KMS-11 (cell line): ENCODE measurements around the gene APOBEC3H.

Experiments
- H2AFZ ChIP-seq: fragments of 200-600 bp; sonication (generic); 2 replicates; pipeline ENCODE4 v1.6.1; 2016; ENCODE audit warnings: antibody characterized with exemption, mixed run types, low read depth
- H3K27ac ChIP-seq: fragments of 200-600 bp; sonication (generic); 2 replicates; pipeline ENCODE4 v1.6.1; 2016; ENCODE audit warnings: mild to moderate bottlenecking, mixed run types
- H3K27me3 ChIP-seq: fragments of 200-600 bp; sonication (generic); 2 replicates; pipeline ENCODE4 v1.6.1; 2017; ENCODE audit warnings: mild to moderate bottlenecking, low read depth, mixed run types, moderate library complexity; ENCODE audit not compliant: insufficient read depth
- H3K36me3 ChIP-seq: fragments of 200-600 bp; sonication (generic); 2 replicates; pipeline ENCODE4 v1.6.1; 2017; ENCODE audit warnings: mild to moderate bottlenecking, mixed run types; ENCODE audit not compliant: insufficient read depth
- H3K4me1 ChIP-seq: fragments of 200-600 bp; sonication (generic); 2 replicates; pipeline ENCODE4 v1.6.1; 2016; ENCODE audit warnings: mild to moderate bottlenecking, low read depth, mixed run types; ENCODE audit not compliant: poor library complexity, severe bottlenecking
- H3K4me2 ChIP-seq: fragments of 200-600 bp; sonication (generic); 2 replicates; pipeline ENCODE4 v1.7.0; 2016; ENCODE audit warnings: mild to moderate bottlenecking, mixed run types
- H3K4me3 ChIP-seq: fragments of 200-600 bp; sonication (generic); IDR thresholded peaks from 2 replicates; pipeline ENCODE4 v1.6.1; 2017; ENCODE audit warnings: low read depth, low read length, mixed read lengths; ENCODE audit not compliant: insufficient read depth
- H3K79me2 ChIP-seq: fragments of 200-600 bp; sonication (generic); 2 replicates; pipeline ENCODE4 v1.6.1; 2016; ENCODE audit warnings: low read depth, mixed run types; ENCODE audit not compliant: insufficient read depth
- H3K9ac ChIP-seq: fragments of 200-600 bp; sonication (generic); 2 replicates; pipeline ENCODE4 v1.6.1; 2016; ENCODE audit warnings: mild to moderate bottlenecking, mixed run types
- H4K20me1 ChIP-seq: fragments of 200-600 bp; sonication (generic); 2 replicates; pipeline ENCODE4 v1.6.1; 2016; ENCODE audit warnings: mild to moderate bottlenecking, mixed run types; ENCODE audit not compliant: insufficient read depth
- CTCF ChIP-seq: fragments of 200-600 bp; sonication (generic); conservative IDR thresholded peaks from 2 replicates; pipeline ENCODE4 v1.6.1; 2017; ENCODE audit warnings: low read depth, mild to moderate bottlenecking, antibody characterized with exemption, low read length, moderate library complexity, mixed read lengths

Gene APOBEC3H

DNA sequence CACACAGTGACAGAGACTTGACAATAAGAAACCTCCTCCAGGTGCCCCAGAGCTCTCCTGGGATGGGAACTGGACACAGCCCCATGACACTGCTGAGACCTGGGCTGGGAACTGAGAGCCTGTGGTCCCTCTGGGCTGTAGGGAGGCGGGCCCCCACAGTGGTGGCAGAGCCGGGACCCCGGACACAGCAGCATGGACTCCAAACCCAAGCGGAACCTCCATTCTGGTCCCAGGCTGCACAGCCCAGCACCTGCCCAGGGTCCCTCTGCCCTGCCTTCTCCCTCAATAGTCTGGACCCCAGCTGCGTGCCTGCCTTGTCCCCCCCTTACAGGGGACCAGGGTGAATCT lies 8.4 kb upstream of the APOBEC3H start:
- TF ChIP-seq CTCF, result no peak
- H3K9ac ChIP-seq, result no peak overlapping the region
- H4K20me1 ChIP-seq, result no peaks in the 10 kb centered on the region
- H3K4me3 ChIP-seq, result no peak overlapping the region
- H2AFZ ChIP-seq, result no peak overlapping the region
- H3K27ac ChIP-seq, result no peak overlapping the region
- peaks cover 24% of the 10 kb centered on the region for H3K4me1 ChIP-seq
- H3K79me2 ChIP-seq, result no peaks in the 10 kb centered on the region
- H3K36me3 ChIP-seq, result no peaks in the 10 kb centered on the region
- H3K4me2 ChIP-seq, result no peak overlapping the region
- H3K27me3 ChIP-seq, result no peaks in the 10 kb centered on the region

DNA sequence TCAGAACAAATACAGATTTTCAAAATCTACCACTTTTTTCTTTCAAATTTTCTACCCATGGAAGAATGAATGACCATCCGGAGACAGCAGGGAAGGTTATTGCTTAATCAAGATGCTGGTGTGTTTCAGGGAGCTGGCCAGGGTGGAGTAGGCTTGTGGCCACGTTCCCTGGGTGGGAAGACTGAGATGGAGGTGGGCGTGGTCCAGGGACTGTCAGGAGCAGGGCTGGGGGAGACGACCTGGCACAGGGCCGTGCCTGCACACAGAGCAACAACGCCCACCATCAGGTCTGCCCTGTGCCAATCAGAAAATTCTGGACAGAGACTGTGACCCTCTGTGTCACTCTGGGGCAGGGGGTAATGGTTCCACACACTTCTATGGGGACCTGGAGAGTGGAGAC lies 7.1 kb upstream of the APOBEC3H start:
- no peaks in the 10 kb centered on the region for H3K27me3 ChIP-seq
- no peak for TF ChIP-seq CTCF
- no peaks in the 10 kb centered on the region for H3K79me2 ChIP-seq
- no peak overlapping the region for H2AFZ ChIP-seq
- H3K9ac ChIP-seq, result no peak overlapping the region
- H3K4me1 ChIP-seq, result peaks cover 26% of the 10 kb centered on the region
- H3K27ac ChIP-seq, result no peak overlapping the region
- no peak overlapping the region for H3K4me3 ChIP-seq
- H3K36me3 ChIP-seq, result no peaks in the 10 kb centered on the region
- no peaks in the 10 kb centered on the region for H4K20me1 ChIP-seq
- H3K4me2 ChIP-seq, result no peak overlapping the region

DNA sequence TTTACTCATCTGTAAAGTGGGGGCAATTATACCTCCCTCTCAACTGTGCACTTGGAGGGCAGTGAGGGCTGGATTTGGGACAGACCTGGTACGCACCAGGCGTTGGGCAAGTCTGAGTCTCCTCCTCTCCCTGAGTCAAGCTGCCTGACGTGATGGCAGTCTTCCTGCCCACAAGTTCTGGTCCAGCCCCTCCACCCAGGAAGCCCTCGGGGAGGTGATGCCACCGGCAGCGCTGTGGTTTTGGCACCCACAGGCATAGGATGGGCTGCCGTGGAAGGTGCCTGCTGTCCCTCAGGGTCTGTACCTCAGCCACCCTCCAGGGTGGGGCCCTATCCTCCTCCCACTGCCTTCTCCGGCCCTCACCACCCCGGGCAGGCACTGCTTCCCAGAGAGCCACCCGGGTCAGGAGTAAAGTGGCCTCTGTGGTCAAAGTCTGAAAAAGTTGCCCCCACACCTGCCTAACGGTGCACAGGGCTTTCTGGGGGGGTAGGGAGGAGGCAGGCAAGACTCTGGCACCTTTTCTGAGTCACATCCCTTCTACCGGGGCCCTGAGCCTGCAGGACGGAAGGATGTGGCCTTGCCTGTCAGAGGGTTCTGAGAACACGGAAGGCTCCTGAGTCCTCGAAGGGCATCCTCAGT lies 6.5 kb upstream of the APOBEC3H start:
- H3K27ac ChIP-seq, result no peak overlapping the region
- no peaks in the 10 kb centered on the region for H3K79me2 ChIP-seq
- no peak overlapping the region for H3K4me3 ChIP-seq
- H2AFZ ChIP-seq, result no peak overlapping the region
- H3K4me1 ChIP-seq, result peaks cover 26% of the 10 kb centered on the region
- TF ChIP-seq CTCF, result no peak
- H3K9ac ChIP-seq, result no peak overlapping the region
- no peaks in the 10 kb centered on the region for H3K27me3 ChIP-seq
- H4K20me1 ChIP-seq, result no peaks in the 10 kb centered on the region
- no peak overlapping the region for H3K4me2 ChIP-seq
- no peaks in the 10 kb centered on the region for H3K36me3 ChIP-seq

GRCh38 chr22:39091126-39092081 lies 5.6 kb upstream of the APOBEC3H start:
- H3K36me3 ChIP-seq, result no peaks in the 10 kb centered on the region
- H3K27me3 ChIP-seq, result no peaks in the 10 kb centered on the region
- H3K79me2 ChIP-seq, result no peaks in the 10 kb centered on the region
- no peak overlapping the region; the same call in 1 of the 2 replicates for H2AFZ ChIP-seq
- no peak for TF ChIP-seq CTCF
- H3K4me3 ChIP-seq, result no peak overlapping the region
- no peak overlapping the region; the same call in 1 of the 2 replicates for H3K4me2 ChIP-seq
- H3K27ac ChIP-seq, result peak overlapping the region; percentile 44; the same call in 1 of the 2 replicates
- peaks cover 26% of the 10 kb centered on the region for H3K4me1 ChIP-seq
- H4K20me1 ChIP-seq, result no peaks in the 10 kb centered on the region
- H3K9ac ChIP-seq, result no peak overlapping the region; the same call in 1 of the 2 replicates
